HEK293 (cell line): ENCODE results near the gene IQSEC1.

Source experiments
- GLI2 ChIP-seq: fragments of 450-650 bp; formaldehyde crosslinking; IDR thresholded peaks from 2 replicates; pipeline ENCODE4; 2017; ENCODE audit warnings: missing biosample characterization, missing genetic modification characterization, low read depth, borderline replicate concordance
- GLIS1 ChIP-seq: fragments of 450-650 bp; formaldehyde crosslinking; IDR thresholded peaks from 2 replicates; pipeline ENCODE4 v1.5.1; 2016; ENCODE audit warnings: missing biosample characterization, missing genetic modification characterization
- KLF1 ChIP-seq: fragments of 450-650 bp; formaldehyde crosslinking; IDR thresholded peaks from 2 replicates; pipeline ENCODE4 v1.5.1; 2016; ENCODE audit warnings: missing biosample characterization, missing genetic modification characterization
- KLF17 ChIP-seq: fragments of 450-650 bp; formaldehyde crosslinking; IDR thresholded peaks from 2 replicates; pipeline ENCODE4 v1.5.1; 2016; ENCODE audit warnings: missing biosample characterization, missing genetic modification characterization
- KLF9 ChIP-seq: fragments of 450-650 bp; formaldehyde crosslinking; IDR thresholded peaks from 2 replicates; pipeline ENCODE4 v1.5.1; 2016; ENCODE audit warnings: missing biosample characterization, missing genetic modification characterization, low read depth
- SCRT1 ChIP-seq: fragments of 450-650 bp; formaldehyde crosslinking; IDR thresholded peaks from 2 replicates; pipeline ENCODE4 v1.5.1; 2016; ENCODE audit warnings: missing biosample characterization, missing genetic modification characterization, borderline replicate concordance
- ZBTB44 ChIP-seq: fragments of 450-650 bp; IDR thresholded peaks from 2 replicates; pipeline ENCODE4 v1.5.1; 2018; ENCODE audit warnings: missing biosample characterization, mild to moderate bottlenecking, missing genetic modification characterization
- ZBTB49 ChIP-seq: fragments of 450-650 bp; formaldehyde crosslinking; IDR thresholded peaks from 2 replicates; pipeline ENCODE4 v1.5.1; 2016; ENCODE audit warnings: missing biosample characterization, missing genetic modification characterization, low read depth
- ZFHX2 ChIP-seq: fragments of 450-650 bp; formaldehyde crosslinking; conservative IDR thresholded peaks from 2 replicates; pipeline ENCODE4 v1.5.1; 2016; ENCODE audit warnings: missing biosample characterization, missing genetic modification characterization
- ZNF121 ChIP-seq: fragments of 450-650 bp; formaldehyde crosslinking; IDR thresholded peaks from 2 replicates; pipeline ENCODE4 v1.5.1; 2016; ENCODE audit warnings: missing biosample characterization, missing genetic modification characterization
- ZNF133 ChIP-seq: fragments of 450-650 bp; formaldehyde crosslinking; IDR thresholded peaks from 2 replicates; pipeline ENCODE4 v1.5.1; 2016; ENCODE audit warnings: missing biosample characterization, missing genetic modification characterization
- ZNF148 ChIP-seq: fragments of 450-650 bp; formaldehyde crosslinking; IDR thresholded peaks from 2 replicates; pipeline ENCODE4 v1.5.0; 2017; ENCODE audit warnings: missing biosample characterization, missing genetic modification characterization, borderline replicate concordance
- ZNF2 ChIP-seq: fragments of 450-650 bp; formaldehyde crosslinking; IDR thresholded peaks from 2 replicates; pipeline ENCODE4 v1.5.1; 2016; ENCODE audit warnings: missing biosample characterization, missing genetic modification characterization
- ZNF335 ChIP-seq: fragments of 450-650 bp; formaldehyde crosslinking; conservative IDR thresholded peaks from 2 replicates; pipeline ENCODE4 v1.5.1; 2016; ENCODE audit warnings: missing biosample characterization, missing genetic modification characterization
- ZNF350 ChIP-seq: fragments of 450-650 bp; formaldehyde crosslinking; IDR thresholded peaks from 2 replicates; pipeline ENCODE4 v1.5.0; 2017; ENCODE audit warnings: missing biosample characterization, mild to moderate bottlenecking, missing genetic modification characterization
- ZNF398 ChIP-seq: fragments of 450-650 bp; formaldehyde crosslinking; IDR thresholded peaks from 2 replicates; pipeline ENCODE4 v1.5.1; 2017; ENCODE audit warnings: missing biosample characterization, missing genetic modification characterization
- ZNF518A ChIP-seq: fragments of 450-650 bp; formaldehyde crosslinking; conservative IDR thresholded peaks from 2 replicates; pipeline ENCODE4 v1.5.1; 2016; ENCODE audit warnings: low read depth, missing biosample characterization, missing genetic modification characterization
- ZNF596 ChIP-seq: fragments of 450-650 bp; IDR thresholded peaks from 2 replicates; pipeline ENCODE4 v1.5.0; 2018; ENCODE audit warnings: missing biosample characterization, mild to moderate bottlenecking, missing genetic modification characterization, moderate library complexity
- ZNF626 ChIP-seq: fragments of 450-650 bp; sonication (Bioruptor Pico); formaldehyde crosslinking; IDR thresholded peaks from 2 replicates; pipeline ENCODE4 v1.5.1; 2018; ENCODE audit warnings: missing biosample characterization, missing genetic modification characterization, inconsistent platforms
- ZNF658 ChIP-seq: fragments of 450-650 bp; formaldehyde crosslinking; IDR thresholded peaks from 2 replicates; pipeline ENCODE4; 2016; ENCODE audit warnings: missing biosample characterization, missing genetic modification characterization
- ZNF76 ChIP-seq: fragments of 450-650 bp; formaldehyde crosslinking; IDR thresholded peaks from 2 replicates; pipeline ENCODE4; 2016; ENCODE audit warnings: low read depth, missing biosample characterization, missing genetic modification characterization, borderline replicate concordance
- ZNF768 ChIP-seq: fragments of 450-650 bp; formaldehyde crosslinking; IDR thresholded peaks from 2 replicates; pipeline ENCODE4 v1.5.1; 2018; ENCODE audit warnings: missing biosample characterization, mild to moderate bottlenecking, missing genetic modification characterization
- ZNF777 ChIP-seq: fragments of 450-650 bp; formaldehyde crosslinking; IDR thresholded peaks from 2 replicates; pipeline ENCODE4 v1.5.1; 2017; ENCODE audit warnings: missing biosample characterization, missing genetic modification characterization, borderline replicate concordance

IQSEC1 gene

GRCh38 chr3:12966847-12967605, 106.2 kb downstream of the IQSEC1 start (continued):
- peak; percentile 45; the same call in 1 of the 2 replicates for TF ChIP-seq KLF1 (tag by site-specific recombination)
- TF ChIP-seq ZNF768 (tag by site-specific recombination): no peak; the same call in 1 of the 2 replicates
- no peak for TF ChIP-seq SCRT1 (tag by site-specific recombination)
- peak; percentile 82 for TF ChIP-seq ZNF398 (tag by site-specific recombination)
- TF ChIP-seq ZNF596: peak; percentile 45; the same call in 1 of the 2 replicates
- 0 out of 2 replicates have a peak, but pooled peaks have one; percentile 41 for TF ChIP-seq ZNF2
- no peak for TF ChIP-seq GLI2 (tag by site-specific recombination)
- peak; percentile 44; the same call in 1 of the 2 replicates for TF ChIP-seq ZNF777 (tag by site-specific recombination)
- TF ChIP-seq GLIS1: peak; percentile 8; the same call in 1 of the 2 replicates
- peak; percentile 41; the same call in 1 of the 2 replicates for TF ChIP-seq ZNF121 (tag by site-specific recombination)
- TF ChIP-seq ZNF518A (tag by site-specific recombination): no peak
- peak; percentile 60 for TF ChIP-seq KLF9 (tag by site-specific recombination)
- no peak; the same call in 1 of the 2 replicates for TF ChIP-seq ZBTB49 (tag by site-specific recombination)
- peak; percentile 65; the same call in 1 of the 2 replicates for TF ChIP-seq KLF17
- 0 out of 2 replicates have a peak, but pooled peaks have one; percentile 38 for TF ChIP-seq ZNF148 (tag by site-specific recombination)
- TF ChIP-seq ZNF133 (tag by site-specific recombination): 0 out of 2 replicates have a peak, but pooled peaks have one; percentile 43
- peak; percentile 98 for TF ChIP-seq ZNF335
- TF ChIP-seq ZBTB44: no peak
- no peak for TF ChIP-seq ZNF626
- no peak for TF ChIP-seq ZNF350
- peak; percentile 32; the same call in 1 of the 2 replicates for TF ChIP-seq ZNF76 (tag by site-specific recombination)
- no peak for TF ChIP-seq ZNF658
- TF ChIP-seq ZFHX2 (tag by site-specific recombination): peak; percentile 98
